ENCODE measurements around the gene PDLIM1. TPM values are rescaled to one million over a fixed set of nuclear protein-coding genes. Genes with fewer than 3 reads are reported as not detected.
"Not testable (repeated sequence)": the region's sequence is repeated elsewhere in the genome, so short reads cannot be mapped to it uniquely, and the experiment has no call there.

Gene PDLIM1
- total RNA-seq, 2 donors from 2014 or later = 0.42 to 3.5 TPM

DNA sequence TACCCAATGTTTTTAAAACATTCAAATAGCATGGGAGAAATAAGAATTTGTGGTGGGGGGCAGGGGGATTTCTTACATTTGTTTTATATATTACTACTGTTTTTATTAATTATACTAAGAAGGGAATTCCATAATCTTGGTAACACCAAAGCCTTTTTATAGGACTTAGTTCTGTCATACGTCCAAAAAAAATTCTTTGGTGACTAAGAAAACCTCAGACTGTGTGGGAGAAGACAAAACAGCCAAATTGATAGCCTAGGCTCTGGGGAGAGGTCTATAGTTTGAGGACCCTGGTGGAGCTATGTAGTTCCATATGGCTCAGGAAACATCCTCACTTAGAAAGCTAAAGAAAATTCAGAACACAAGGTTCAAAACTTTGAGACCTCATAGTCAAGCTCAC is 73.3 kb downstream of the PDLIM1 start:
- H3K36me3 Mint-ChIP-seq (ENCODE audit: low read depth) = no peaks in the 10 kb centered on the region
- H3K27me3 Mint-ChIP-seq = peaks cover 7% of the 10 kb centered on the region
- no peak for ATAC-seq (replicated peaks)
- no peaks in the 10 kb centered on the region for H3K4me1 Mint-ChIP-seq
- H3K27ac Mint-ChIP-seq = no peak overlapping the region
- H3K4me3 Mint-ChIP-seq = no peak overlapping the region
- H3K9me3 Mint-ChIP-seq = peaks cover 10% of the 10 kb centered on the region

DNA sequence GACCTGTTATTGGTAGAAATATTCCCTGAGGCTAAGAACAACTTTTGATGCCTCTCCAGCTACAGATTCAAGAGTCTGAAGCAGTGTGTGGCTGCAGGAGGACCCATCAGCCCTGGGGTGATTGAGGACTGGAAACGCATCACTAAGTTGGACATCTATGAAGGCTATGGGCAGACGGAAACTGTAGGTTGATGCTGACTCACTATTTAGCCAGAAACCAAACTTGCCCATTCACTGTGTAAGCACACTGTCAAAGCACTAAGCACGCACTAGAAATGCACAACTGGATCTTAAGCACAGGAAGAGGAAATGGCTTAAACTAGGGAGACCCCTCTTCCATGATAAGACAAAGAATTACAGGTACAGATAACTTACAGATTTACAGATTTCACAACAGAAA is 76.0 kb downstream of the PDLIM1 start:
- H3K9me3 Mint-ChIP-seq = peaks cover 10% of the 10 kb centered on the region
- peaks cover 7% of the 10 kb centered on the region for H3K27me3 Mint-ChIP-seq
- no peaks in the 10 kb centered on the region for H3K4me1 Mint-ChIP-seq
- H3K4me3 Mint-ChIP-seq = no peak overlapping the region
- ATAC-seq (replicated peaks) = no peak
- no peak overlapping the region for H3K27ac Mint-ChIP-seq
- H3K36me3 Mint-ChIP-seq (ENCODE audit: low read depth) = no peaks in the 10 kb centered on the region

- Mint-ChIP-seq H3K27me3 (peaks cover 7% of the 10 kb centered on the region), H3K9me3 (peaks cover 10% of the 10 kb centered on the region), H3K36me3 (ENCODE audit: low read depth) (no peaks in the 10 kb centered on the region), H3K4me1 (no peaks in the 10 kb centered on the region), H3K4me3 (no peak overlapping the region), H3K27ac (no peak overlapping the region)
- ATAC-seq (replicated peaks) = no peak
These were observed 76.4 kb downstream of the PDLIM1 start for GRCh38 chr10:95214369-95214768.

GRCh38 chr10:95211606-95212279 is 79.1 kb downstream of the PDLIM1 start:
- Mint-ChIP-seq H3K4me1 (no peaks in the 10 kb centered on the region), H3K9me3 (peaks cover 10% of the 10 kb centered on the region), H3K4me3 (no peak overlapping the region), H3K27ac (no peak overlapping the region), H3K27me3 (peaks cover 7% of the 10 kb centered on the region), H3K36me3 (ENCODE audit: low read depth) (no peaks in the 10 kb centered on the region)
- no peak for ATAC-seq (replicated peaks)

DNA sequence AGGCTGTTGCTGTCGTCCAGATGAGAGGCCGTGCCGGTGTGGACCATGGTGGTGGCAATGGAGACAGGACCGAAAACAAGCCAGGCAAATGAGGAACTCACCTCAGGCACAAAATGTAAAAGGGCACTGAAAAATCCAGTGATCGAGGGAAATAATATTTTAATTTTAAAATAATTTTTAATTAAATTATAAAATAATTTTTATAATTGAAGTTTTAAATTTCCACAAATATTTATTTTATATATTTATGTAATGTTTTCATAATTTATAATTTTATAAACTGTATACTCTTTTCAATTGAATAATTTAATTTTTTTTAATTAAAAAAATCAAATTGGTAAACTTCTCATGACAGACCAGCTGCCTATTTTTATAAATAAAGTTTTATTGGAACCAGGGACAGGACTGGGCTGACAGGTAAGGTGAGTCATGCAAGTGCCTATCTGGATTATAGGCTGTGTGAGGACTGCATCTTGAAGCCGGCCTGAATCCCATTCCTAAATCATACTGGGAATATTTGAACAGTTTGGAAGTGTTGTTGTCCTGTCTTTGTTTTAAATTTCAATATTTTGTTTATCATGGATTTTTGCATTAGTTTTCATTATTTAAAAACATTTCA is 81.2 kb downstream of the PDLIM1 start:
- no peak overlapping the region for H3K4me3 Mint-ChIP-seq
- no peaks in the 10 kb centered on the region for H3K36me3 Mint-ChIP-seq (ENCODE audit: low read depth)
- no peak for ATAC-seq (replicated peaks)
- H3K4me1 Mint-ChIP-seq = no peaks in the 10 kb centered on the region
- H3K9me3 Mint-ChIP-seq = no peaks in the 10 kb centered on the region
- H3K27me3 Mint-ChIP-seq = peaks cover 3% of the 10 kb centered on the region
- no peak overlapping the region for H3K27ac Mint-ChIP-seq

GRCh38 chr10:95208702-95209391 is 82.0 kb downstream of the PDLIM1 start:
- Mint-ChIP-seq H3K27ac (no peak overlapping the region), H3K36me3 (ENCODE audit: low read depth) (no peaks in the 10 kb centered on the region), H3K9me3 (no peaks in the 10 kb centered on the region), H3K27me3 (peaks cover 3% of the 10 kb centered on the region), H3K4me3 (no peak overlapping the region), H3K4me1 (no peaks in the 10 kb centered on the region)
- ATAC-seq (replicated peaks) = no peak

- not testable (repeated sequence) for H3K27me3 Mint-ChIP-seq; H3K4me1 Mint-ChIP-seq; H3K36me3 Mint-ChIP-seq (ENCODE audit: low read depth); H3K27ac Mint-ChIP-seq; ATAC-seq (replicated peaks); H3K9me3 Mint-ChIP-seq; H3K4me3 Mint-ChIP-seq
These were observed 87.9 kb downstream of the PDLIM1 start for GRCh38 chr10:95202865-95203264.

DNA sequence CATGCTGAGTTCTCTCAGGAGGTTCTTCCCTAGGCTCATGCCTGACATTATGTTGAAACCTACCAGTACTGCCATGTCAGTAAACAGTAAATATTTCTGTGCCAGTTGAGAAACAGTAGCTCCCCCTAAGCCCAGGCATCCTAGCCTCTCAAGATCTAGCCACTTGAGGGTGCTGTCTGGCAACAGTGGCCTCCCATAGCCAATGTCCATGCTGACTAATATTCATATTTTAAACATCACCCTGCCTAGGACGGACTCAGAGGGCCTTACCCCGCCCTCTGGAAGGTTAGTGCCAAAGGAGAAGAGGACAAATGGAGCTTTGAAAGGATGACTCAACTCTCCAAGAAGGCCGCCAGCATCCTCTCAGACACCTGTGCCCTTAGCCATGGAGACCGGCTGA is 89.1 kb downstream of the PDLIM1 start:
- Mint-ChIP-seq H3K27ac (no peak overlapping the region), H3K36me3 (ENCODE audit: low read depth) (no peaks in the 10 kb centered on the region), H3K4me3 (no peak overlapping the region), H3K9me3 (peaks cover 4% of the 10 kb centered on the region), H3K27me3 (peaks cover 4% of the 10 kb centered on the region), H3K4me1 (no peaks in the 10 kb centered on the region)
- ATAC-seq (replicated peaks) = no peak

- no peak overlapping the region for H3K4me3 Mint-ChIP-seq
- no peak overlapping the region for H3K27ac Mint-ChIP-seq
- peaks cover 7% of the 10 kb centered on the region for H3K27me3 Mint-ChIP-seq
- no peaks in the 10 kb centered on the region for H3K36me3 Mint-ChIP-seq (ENCODE audit: low read depth)
- H3K4me1 Mint-ChIP-seq = no peaks in the 10 kb centered on the region
- H3K9me3 Mint-ChIP-seq = peaks cover 4% of the 10 kb centered on the region
- no peak for ATAC-seq (replicated peaks)
These were observed 94.8 kb downstream of the PDLIM1 start for GRCh38 chr10:95196046-95196445.

DNA sequence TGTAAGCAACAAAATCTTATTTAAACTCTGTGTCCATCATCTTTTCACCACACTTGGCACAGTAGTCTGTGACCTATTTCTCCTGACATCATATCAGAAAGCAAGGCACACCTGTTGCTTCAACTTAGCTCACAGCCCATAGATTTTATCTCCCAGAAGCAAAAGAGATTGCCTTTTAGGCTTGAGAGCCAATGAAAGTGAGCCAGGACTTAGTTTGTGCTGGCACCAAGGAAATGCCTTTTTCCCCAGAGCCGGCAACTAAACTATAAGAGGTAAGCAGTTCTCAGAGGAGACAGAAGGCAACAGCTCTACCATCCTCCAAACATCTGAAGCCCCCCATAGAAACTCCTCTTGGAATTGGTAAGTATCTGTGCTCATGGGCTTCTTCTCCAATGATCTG is 96.9 kb downstream of the PDLIM1 start, which contains the start of gene ACSM6:
Gene ACSM6, plus strand, starts transcription at position 295 of the 400 bp plus-strand sequence. CDS start 248 bp downstream, outside the sequence.
- Mint-ChIP-seq H3K27ac (no peak within 1 kb of the TSS), H3K4me3 (no peak within 1 kb of the TSS)

DNA sequence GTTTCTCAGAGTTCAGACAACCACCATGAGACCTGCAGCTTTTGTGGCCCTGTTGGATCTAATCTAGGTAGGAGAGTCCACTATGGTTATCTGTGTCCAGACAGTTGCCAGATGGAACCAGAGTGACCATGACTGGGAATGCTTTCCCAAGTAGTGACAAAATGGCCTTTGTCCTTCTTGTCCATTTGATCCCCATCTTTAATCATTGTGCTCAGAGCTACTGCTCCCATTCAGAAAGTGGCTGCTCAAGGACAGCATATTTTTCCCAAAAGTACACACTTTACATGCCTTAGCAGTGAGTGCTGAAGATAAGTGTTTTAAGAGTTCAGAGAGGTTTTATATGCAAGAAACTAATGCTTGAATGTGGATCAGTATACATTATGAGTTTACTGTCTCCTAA is 102.2 kb downstream of the PDLIM1 start:
- H3K4me3 Mint-ChIP-seq = no peak overlapping the region
- H3K36me3 Mint-ChIP-seq (ENCODE audit: low read depth) = no peaks in the 10 kb centered on the region
- no peaks in the 10 kb centered on the region for H3K9me3 Mint-ChIP-seq
- ATAC-seq (replicated peaks) = no peak
- no peak overlapping the region for H3K27ac Mint-ChIP-seq
- H3K27me3 Mint-ChIP-seq = peaks cover 17% of the 10 kb centered on the region
- no peaks in the 10 kb centered on the region for H3K4me1 Mint-ChIP-seq

More for the DNA sequence above, 96.9 kb downstream of the PDLIM1 start, which contains the start of gene ACSM6:
- no peaks in the 10 kb centered on the region for H3K36me3 Mint-ChIP-seq (ENCODE audit: low read depth)
- ATAC-seq (replicated peaks) = no peak
- no peaks in the 10 kb centered on the region for H3K4me1 Mint-ChIP-seq
- H3K27me3 Mint-ChIP-seq = peaks cover 7% of the 10 kb centered on the region
- no peaks in the 10 kb centered on the region for H3K9me3 Mint-ChIP-seq

DNA sequence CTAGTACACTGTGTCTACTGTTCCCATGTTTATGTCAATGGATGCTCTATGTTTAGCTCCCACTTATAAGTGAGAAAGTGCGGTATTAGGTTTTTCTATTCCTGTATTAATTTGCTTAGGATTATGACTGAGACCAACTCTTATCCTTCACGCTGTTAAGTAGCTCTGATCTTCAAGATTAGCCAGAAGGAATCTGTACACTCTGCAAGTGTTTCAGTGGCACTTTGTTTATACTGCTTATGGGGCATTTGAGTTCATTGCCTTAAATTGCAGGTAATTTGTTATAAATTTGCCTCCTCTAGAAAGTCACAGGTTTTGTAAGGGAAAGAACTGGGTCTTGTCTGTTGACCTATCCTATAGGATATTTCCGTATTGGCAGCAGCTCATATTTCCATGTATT is 103.2 kb downstream of the PDLIM1 start:
- H3K36me3 Mint-ChIP-seq (ENCODE audit: low read depth) = no peaks in the 10 kb centered on the region
- H3K27ac Mint-ChIP-seq = no peak overlapping the region
- no peaks in the 10 kb centered on the region for H3K4me1 Mint-ChIP-seq
- H3K4me3 Mint-ChIP-seq = no peak overlapping the region
- ATAC-seq (replicated peaks) = no peak
- peaks cover 17% of the 10 kb centered on the region for H3K27me3 Mint-ChIP-seq
- H3K9me3 Mint-ChIP-seq = no peaks in the 10 kb centered on the region

Data from activated T-helper 17 cell treated with anti-CD3 and anti-CD28 coated beads, Interleukin-2, amount 50 U/mL, for 72 hours (primary cell).